H1 (cell line): Measurements from ENCODE around the gene MAVS. TPM values are rescaled to one million over a fixed set of nuclear protein-coding genes. Genes with fewer than 3 reads are reported as not detected.
A peak's percentile ranks its signal among the peaks of the same experiment; 100 is the strongest.

Experiments
- CTCF ChIA-PET: fragments of 300-600 bp; sonication (Branson Sonifier 250); formaldehyde crosslinking; loops from one replicate; lab custom pipeline; 2021; ENCODE audit not compliant: partially characterized antibody; lab: Charles Lee
- POLR2A ChIA-PET: fragments of 300-600 bp; sonication (Branson Sonifier 250); formaldehyde crosslinking; loops from one replicate; lab custom pipeline; 2021; ENCODE audit warnings: inconsistent platforms; ENCODE audit not compliant: partially characterized antibody; lab: Charles Lee
- DNase-seq, 2 experiments: peaks; one replicate each; pipeline versions ENCODE4 v3.0.0 to v3.0.0-alpha.2; 2010 to 2022; ENCODE audit warnings: low spot score in 2 of 2, low read depth in 1 of 2, mixed read lengths in 1 of 2
- FAIRE-seq: peaks from 2 replicates; lab custom pipeline; 2011; peaks lifted over from hg19 to GRCh38; lab: Jason Lieb, UNC
- H2AFZ ChIP-seq: 2 replicates; pipeline ENCODE4 v1.8.1; 2012; ENCODE audit warnings: low read length, inconsistent platforms
- H2AK5ac ChIP-seq: 2 replicates; pipeline ENCODE4 v1.6.1; 2013; ENCODE audit warnings: low read depth, low read length
- H2BK120ac ChIP-seq: replicated peaks from 2 replicates; pipeline ENCODE3; 2013; ENCODE audit warnings: low read depth, low read length, inconsistent platforms
- H2BK12ac ChIP-seq: 2 replicates; pipeline ENCODE4 v1.6.1; 2013; ENCODE audit warnings: low read depth, low read length
- H2BK15ac ChIP-seq: 2 replicates; pipeline ENCODE4 v1.6.1; 2013; ENCODE audit warnings: low read length
- H2BK20ac ChIP-seq: 2 replicates; pipeline ENCODE4 v1.6.1; 2013; ENCODE audit warnings: low read length
- H2BK5ac ChIP-seq: 2 replicates; pipeline ENCODE4 v1.6.1; 2013; ENCODE audit warnings: low read depth, low read length
- H3K14ac ChIP-seq: 2 replicates; pipeline ENCODE4 v1.6.1; 2013; ENCODE audit warnings: inconsistent platforms; ENCODE audit not compliant: insufficient read length
- H3K18ac ChIP-seq: 2 replicates; pipeline ENCODE4 v1.6.1; 2013; ENCODE audit warnings: low read length; ENCODE audit errors: extremely low read depth
- H3K23ac ChIP-seq: 2 replicates; pipeline ENCODE4 v1.6.1; 2013; ENCODE audit warnings: inconsistent platforms; ENCODE audit not compliant: insufficient read length
- H3K23me2 ChIP-seq: 2 replicates; pipeline ENCODE4 v1.6.1; 2013; ENCODE audit warnings: low read depth, low read length
- H3K27ac ChIP-seq: 2 replicates; pipeline ENCODE4 v1.6.1; 2011; ENCODE audit warnings: low read depth, low read length, inconsistent platforms
- H3K27me3 ChIP-seq, 4 experiments: replicated peaks in 1 of 4; 1 replicate in 1 of 4; 2 replicates in 3 of 4; pipeline versions ENCODE4 v1.6.1 to v1.8.1; 2011 to 2013; ENCODE audit warnings: low read length in 3 of 4, mild to moderate bottlenecking in 3 of 4, inconsistent platforms in 2 of 4, mixed read lengths in 2 of 4, moderate library complexity in 1 of 4; ENCODE audit not compliant: control insufficient read depth in 3 of 4, insufficient read depth in 3 of 4; ENCODE audit errors: extremely low read depth in 1 of 4
- H3K36me3 ChIP-seq, 4 experiments: 2 replicates each; pipeline versions ENCODE4 v1.6.1 to v1.8.1; 2011 to 2013; ENCODE audit warnings: mild to moderate bottlenecking in 4 of 4, low read length in 3 of 4, moderate library complexity in 2 of 4, control low read depth in 1 of 4, inconsistent platforms in 1 of 4; ENCODE audit not compliant: insufficient read depth in 4 of 4, control insufficient read depth in 2 of 4
- H3K4ac ChIP-seq: replicated peaks from 2 replicates; pipeline ENCODE3; 2013; ENCODE audit warnings: low read length, low read depth, mixed read lengths, inconsistent platforms; ENCODE audit not compliant: insufficient read length
- H3K4me1 ChIP-seq, 4 experiments: replicated peaks in 1 of 4; 1 replicate in 1 of 4; 2 replicates in 3 of 4; pipeline versions ENCODE4 v1.6.1 to v1.8.1; 2011 to 2013; ENCODE audit warnings: low read length in 3 of 4, inconsistent platforms in 2 of 4, mixed read lengths in 1 of 4; ENCODE audit not compliant: insufficient read depth in 4 of 4, control insufficient read depth in 3 of 4
- H3K4me2 ChIP-seq, 2 experiments: 2 replicates each; pipeline versions ENCODE4 v1.6.1 to v1.8.1; 2011 to 2013; ENCODE audit warnings: low read depth in 2 of 2, low read length in 2 of 2, control low read depth in 1 of 2, inconsistent platforms in 1 of 2, mild to moderate bottlenecking in 1 of 2; ENCODE audit not compliant: insufficient read depth in 1 of 2
- H3K4me3 ChIP-seq, 4 experiments: fragments of 200-600, 300-600 bp in 1 of 4; sonication (generic), shearing (Covaris generic), sonication (Bioruptor Twin) in 1 of 4; 2 replicates each; pipeline versions ENCODE4 v1.5.1 to v1.8.1; 2011 to 2016; ENCODE audit warnings: low read length in 4 of 4, low read depth in 3 of 4, control low read depth in 2 of 4, inconsistent platforms in 2 of 4, mild to moderate bottlenecking in 2 of 4, mixed read lengths in 1 of 4, moderate library complexity in 1 of 4; ENCODE audit not compliant: insufficient read depth in 2 of 4; ENCODE audit errors: extremely low read depth in 1 of 4
- H3K56ac ChIP-seq: replicated peaks from 2 replicates; pipeline ENCODE3; 2013; ENCODE audit warnings: low read depth, mild to moderate bottlenecking, mixed read lengths, low read length, inconsistent platforms; ENCODE audit not compliant: insufficient read length
- H3K79me1 ChIP-seq: 2 replicates; pipeline ENCODE4 v1.6.1; 2013; ENCODE audit warnings: low read depth, low read length, control low read depth
- H3K79me2 ChIP-seq, 2 experiments: 2 replicates each; pipeline versions ENCODE4 v1.6.1 to v1.8.1; 2012 to 2013; ENCODE audit warnings: low read length in 2 of 2, mild to moderate bottlenecking in 2 of 2, inconsistent platforms in 1 of 2; ENCODE audit not compliant: insufficient read depth in 2 of 2, control insufficient read depth in 1 of 2
- H3K9ac ChIP-seq, 4 experiments: replicated peaks in 1 of 4; 1 replicate in 1 of 4; 2 replicates in 3 of 4; pipeline versions ENCODE4 v1.6.1 to v1.8.1; 2011 to 2013; ENCODE audit warnings: low read depth in 3 of 4, low read length in 3 of 4, control low read depth in 2 of 4, mild to moderate bottlenecking in 2 of 4, moderate library complexity in 2 of 4, inconsistent platforms in 1 of 4; ENCODE audit errors: extremely low read depth in 1 of 4
- H3K9me3 ChIP-seq, 2 experiments: 2 replicates each; pipeline versions ENCODE4 v1.6.1 to v1.8.1; 2012 to 2013; ENCODE audit warnings: mild to moderate bottlenecking in 2 of 2, moderate library complexity in 2 of 2, control low read depth in 1 of 2, inconsistent platforms in 1 of 2, low read depth in 1 of 2, low read length in 1 of 2, mixed read lengths in 1 of 2; ENCODE audit not compliant: insufficient read depth in 2 of 2
- H4K20me1 ChIP-seq, 2 experiments: replicated peaks in 1 of 2; 2 replicates each; pipeline versions ENCODE3 to v1.8.1; 2011 to 2013; ENCODE audit warnings: inconsistent platforms in 2 of 2, low read length in 2 of 2, mild to moderate bottlenecking in 1 of 2; ENCODE audit not compliant: insufficient read depth in 2 of 2, control insufficient read depth in 1 of 2
- H4K5ac ChIP-seq: 2 replicates; pipeline ENCODE4 v1.6.1; 2013; ENCODE audit warnings: low read length, low read depth, mixed read lengths, inconsistent platforms; ENCODE audit not compliant: insufficient read length
- H4K8ac ChIP-seq: 2 replicates; pipeline ENCODE4 v1.8.0; 2013; ENCODE audit warnings: mild to moderate bottlenecking, moderate library complexity, low read length, inconsistent platforms; ENCODE audit not compliant: insufficient read depth; ENCODE audit errors: extremely low read depth
- H4K91ac ChIP-seq: replicated peaks from 2 replicates; pipeline ENCODE3; 2013; ENCODE audit warnings: low read length, mixed read lengths, inconsistent platforms; ENCODE audit not compliant: insufficient read length
- POLR2AphosphoS5 ChIP-seq: IDR thresholded peaks from 2 replicates; pipeline ENCODE4 v1.6.1; 2011; ENCODE audit warnings: low read depth, low read length
- TCF12 ChIP-seq: IDR thresholded peaks from 2 replicates; pipeline ENCODE4 v1.6.1; 2011; ENCODE audit warnings: low read depth, mild to moderate bottlenecking, low read length
- WGBS, 2 experiments: shearing (Covaris generic) in 1 of 2; methylation state at CpG; one replicate each; pipeline versions ENCODE4 v1.1.6 to v1.1.7; 2013 to 2015; ENCODE audit warnings: low lambda C conversion rate in 2 of 2, mixed read lengths in 2 of 2, inconsistent platforms in 1 of 2, low coverage in 1 of 2, missing lambda C conversion rate in 1 of 2; ENCODE audit not compliant: insufficient replicate concordance in 2 of 2, insufficient coverage in 1 of 2, insufficient read length in 1 of 2; ENCODE audit errors: extremely low coverage in 1 of 2, missing lambda C conversion rate in 1 of 2; 5-methylcytosine and 5-hydroxymethylcytosine counted together
- polyA plus RNA-seq, 7 experiments: library from polyadenylated mRNA; depleted of rRNA in 3 of 7; stranded (reverse) in 5 of 7; unstranded in 2 of 7; fragments of >200 nt in 5 of 7; fragments of 200-250 nt in 2 of 7; gene quantifications; 1 replicate in 5 of 7; 2 replicates in 1 of 7; 4 replicates in 1 of 7; pipeline versions ENCODE4 v1.2.1 to v1.2.3, GENCODE V29; 2011 to 2013; ENCODE audit warnings: missing spikeins in 2 of 7, mixed read lengths in 2 of 7
- total RNA-seq: library from RNA; stranded (reverse); fragmentation: NEBNext Ultra II Directional; extraction: Animal tissue kit (Norgen Biotek cat#: 25700); gene quantifications from 2 replicates; pipeline ENCODE4 v1.2.1, GENCODE V29; 2021

Gene MAVS
- total and polyA plus RNA-seq, 2 of the 8 experiments (the other 6 are each of a cell fraction or from before 2014, with no cell fraction given): 9.9 to 24.3 TPM

GRCh38 chr20:3908667-3909066 lies 62.0 kb downstream of the MAVS start:
- no peak overlapping the region for H3K56ac ChIP-seq
- H3K9me3 ChIP-seq: no peaks in the 10 kb centered on the region
- no peak overlapping the region for H2BK20ac ChIP-seq
- WGBS, 2 experiments: 90% methylated on average over 4 of the region's 4 CpGs; no CpG with 5 or more reads in 1 of the 2 experiments
- no peak overlapping the region for H3K4me3 ChIP-seq
- H3K4ac ChIP-seq: no peak overlapping the region
- no peak overlapping the region for H3K14ac ChIP-seq
- H4K91ac ChIP-seq: no peak overlapping the region
- ChIA-PET POLR2A (interaction anchor here (1.0 to 2.3 kb wide), 4 partner anchors 12 to 24 kb away, joined by 3 to 8 read pairs (median 5); no protein-coding TSS in a partner anchor), CTCF (no interaction called here)
- peaks cover 25 to 38% of the 10 kb centered on the region in 2 experiments for H4K20me1 ChIP-seq
- no peak overlapping the region for H4K8ac ChIP-seq
- no peak for FAIRE-seq
- H2AK5ac ChIP-seq: no peak overlapping the region
- no peak overlapping the region for H3K9ac ChIP-seq
- no peak overlapping the region for H2BK12ac ChIP-seq
- H3K23me2 ChIP-seq: no peaks in the 10 kb centered on the region; the same call in 1 of the 2 replicates
- peaks cover 29 to 98% of the 10 kb centered on the region in 2 experiments for H3K79me2 ChIP-seq
- DNase-seq: no peak
- peaks cover 4% of the 10 kb centered on the region for H3K79me1 ChIP-seq
- no peak overlapping the region for H2AFZ ChIP-seq
- H3K27me3 ChIP-seq: no peaks in the 10 kb centered on the region
- no peak overlapping the region for H3K18ac ChIP-seq
- H2BK15ac ChIP-seq: no peak overlapping the region
- no peak overlapping the region for H3K4me2 ChIP-seq
- TF ChIP-seq TCF12 (no peak), POLR2AphosphoS5 (0 out of 2 replicates have a peak, but pooled peaks have one; percentile 19)
- H3K27ac ChIP-seq: no peak overlapping the region
- no peak overlapping the region for H2BK120ac ChIP-seq
- no peak overlapping the region for H4K5ac ChIP-seq
- H3K36me3 ChIP-seq: peaks cover 30 to 59% (median 46%) of the 10 kb centered on the region in 4 experiments
- H3K23ac ChIP-seq: no peak overlapping the region
- H3K4me1 ChIP-seq: peaks cover 0 to 3% (median 0%) of the 10 kb centered on the region in 4 experiments; a peak in 1 of 7 replicates
- H2BK5ac ChIP-seq: no peak overlapping the region
